Stimulated activated CD4-positive, alpha-beta T cell treated with anti-CD3 and anti-CD28 coated beads, Interleukin-4, amount 100 ng/mL, for 4 hours (primary cell): ENCODE measurements around the gene THOP1.
"Not testable (repeated sequence)": the region's sequence is repeated elsewhere in the genome, so short reads cannot be mapped to it uniquely, and the experiment has no call there.

ENCODE experiments used
- DNase-seq, 2 experiments: peaks; one replicate each; pipeline ENCODE4 v3.0.0-alpha.2; 2020

Gene THOP1

GRCh38 chr19:2817237-2817829 is 32.0 kb downstream of the THOP1 start:
- not testable (repeated sequence) for DNase-seq

DNA sequence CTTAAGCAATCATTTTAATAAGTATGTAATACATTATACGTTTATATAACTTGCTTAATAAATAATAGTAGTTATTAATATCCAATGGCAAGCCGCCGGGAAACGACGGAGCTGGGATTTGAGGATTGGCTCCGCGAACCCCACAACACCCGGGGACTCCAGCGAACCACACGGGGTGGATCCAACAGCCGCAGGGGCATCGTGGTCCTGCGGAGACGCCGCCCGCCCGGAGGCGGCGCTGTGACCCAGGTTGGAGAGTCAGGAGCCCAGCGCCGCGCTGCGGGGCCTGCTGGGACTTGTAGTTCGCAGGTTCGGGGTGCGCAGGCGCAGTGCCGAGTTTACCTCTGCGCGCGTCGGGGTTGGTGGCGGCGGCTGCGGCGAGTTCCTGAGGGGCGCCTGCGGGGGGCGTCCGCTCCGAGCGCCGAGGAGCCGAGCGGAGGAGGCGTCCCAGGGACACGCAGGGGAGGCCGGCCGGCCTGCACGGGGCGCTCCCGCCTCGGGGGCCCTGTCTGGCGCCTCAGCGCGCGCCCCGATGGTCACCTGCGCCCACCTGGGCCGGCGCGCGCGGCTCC is 34.3 kb downstream of the THOP1 start, which contains the start of gene ZNF554:
Gene ZNF554 (plus strand): TSS at position 329 of the 572 bp plus-strand sequence. CDS start 204 bp downstream, at position 533.
- peak; percentile 96 to 100 for DNase-seq

GRCh38 chr19:2820112-2820702 is 34.9 kb downstream of the THOP1 start:
- no peak for DNase-seq

- DNase-seq, result no peak
These were observed 37.5 kb downstream of the THOP1 start for GRCh38 chr19:2822846-2823245.

GRCh38 chr19:2823646-2824045 is 38.3 kb downstream of the THOP1 start:
- DNase-seq, result no peak

GRCh38 chr19:2824129-2824528 is 38.8 kb downstream of the THOP1 start:
- DNase-seq, result no peak

GRCh38 chr19:2827022-2827421 is 41.7 kb downstream of the THOP1 start:
- no peak for DNase-seq

DNA sequence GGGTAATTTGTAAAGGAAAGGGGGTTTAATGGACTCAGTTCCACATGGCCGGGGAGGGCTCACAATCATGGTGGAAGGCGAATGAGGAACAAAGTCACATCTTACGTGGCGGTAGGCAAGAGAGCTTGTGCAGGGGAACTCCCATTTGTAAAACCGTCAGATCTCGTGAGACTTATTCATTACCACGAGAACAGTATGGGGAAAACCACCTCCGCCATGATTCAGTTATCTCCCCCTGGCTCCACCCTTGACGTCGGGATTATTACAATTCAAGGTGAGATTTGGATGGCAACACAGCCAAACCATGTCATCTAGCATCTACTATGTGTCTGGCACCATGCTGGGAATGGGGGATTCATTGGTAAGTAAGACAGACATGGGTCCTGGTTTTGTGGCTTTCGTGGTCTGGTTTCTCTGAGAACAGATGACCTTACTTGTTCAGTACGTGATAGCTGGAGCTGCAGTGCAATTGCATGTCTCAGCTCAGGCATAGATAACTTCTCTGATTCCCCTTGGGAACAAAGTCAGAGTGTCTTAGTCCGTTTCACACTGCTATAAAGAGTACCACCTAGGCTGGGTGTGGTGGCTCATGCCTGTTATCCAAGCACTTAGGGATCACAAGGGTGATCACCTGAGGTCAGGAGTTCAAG is 42.7 kb downstream of the THOP1 start:
- no peak for DNase-seq

DNA sequence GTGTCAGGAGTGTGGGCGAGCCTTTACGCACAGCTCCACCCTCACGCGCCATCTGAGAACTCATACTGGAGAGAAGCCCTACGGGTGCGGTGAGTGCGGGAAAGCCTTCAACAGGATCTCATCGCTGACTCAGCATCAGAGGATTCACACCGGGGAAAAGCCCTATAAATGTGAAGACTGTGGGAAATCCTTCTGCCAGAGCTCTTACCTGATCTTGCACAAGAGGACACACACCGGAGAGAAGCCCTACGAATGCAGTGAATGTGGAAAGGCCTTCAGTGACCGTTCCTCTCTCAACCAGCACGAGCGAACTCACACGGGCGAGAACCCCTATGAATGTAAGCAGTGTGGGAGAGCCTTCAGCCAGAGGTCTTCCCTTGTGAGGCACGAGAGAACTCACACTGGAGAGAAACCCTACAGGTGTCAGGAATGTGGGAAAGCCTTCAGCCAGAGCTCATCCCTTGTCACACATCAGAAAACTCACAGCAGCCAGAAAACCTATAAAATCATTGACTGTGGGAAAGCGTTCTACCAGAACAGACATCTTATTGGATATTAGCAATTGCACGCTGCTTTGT is 49.1 kb downstream of the THOP1 start:
- DNase-seq, result no peak

DNA sequence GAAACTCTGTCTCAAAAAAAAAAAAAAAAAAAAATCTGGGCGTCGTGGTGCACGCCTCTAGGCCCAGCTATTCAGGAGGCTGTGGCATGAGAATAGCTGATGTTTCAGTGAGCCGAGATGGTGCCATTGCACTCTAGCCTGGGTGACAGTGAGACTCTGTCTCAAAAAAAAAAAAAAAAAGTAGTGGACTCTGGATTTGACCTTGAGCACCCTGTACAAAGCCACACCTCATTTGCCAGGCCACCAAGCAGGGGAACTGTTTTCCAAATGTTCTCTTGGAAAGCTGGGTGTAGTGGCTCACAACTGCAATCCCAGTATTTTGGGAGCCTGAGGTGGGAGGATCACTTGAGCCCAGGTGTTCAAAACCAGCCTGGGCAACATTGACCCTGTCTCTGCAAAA is 52.1 kb downstream of the THOP1 start:
- no peak for DNase-seq

GRCh38 chr19:2840794-2841791 is 55.8 kb downstream of the THOP1 start, which contains the start of gene ZNF555:
Gene ZNF555 (plus strand): TSS chr19:2841475. CDS start chr19:2841573, 98 bp downstream.
- DNase-seq, result peak; percentile 96 to 99

GRCh38 chr19:2841855-2842574 is 56.7 kb downstream of the THOP1 start:
- no peak for DNase-seq

DNA sequence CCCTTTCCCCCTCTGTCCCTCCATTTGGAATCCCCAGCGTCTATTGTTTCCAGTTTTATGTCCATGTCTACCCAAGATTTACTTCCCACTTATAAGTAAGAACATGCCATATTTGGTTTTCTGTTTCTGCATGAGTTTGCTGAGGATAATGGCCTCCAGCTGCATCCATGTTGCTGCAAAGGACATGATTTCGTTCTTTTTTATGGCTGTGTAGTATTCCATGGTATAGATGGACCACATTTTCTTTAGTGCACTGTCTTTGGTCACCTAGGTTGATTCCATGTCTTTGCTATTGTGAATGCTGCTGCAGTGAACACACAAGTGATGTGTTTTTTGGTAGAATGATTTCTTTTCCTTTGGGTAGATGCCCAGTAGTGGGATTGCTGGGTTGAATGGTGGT is 59.8 kb downstream of the THOP1 start:
- DNase-seq, result no peak

DNA sequence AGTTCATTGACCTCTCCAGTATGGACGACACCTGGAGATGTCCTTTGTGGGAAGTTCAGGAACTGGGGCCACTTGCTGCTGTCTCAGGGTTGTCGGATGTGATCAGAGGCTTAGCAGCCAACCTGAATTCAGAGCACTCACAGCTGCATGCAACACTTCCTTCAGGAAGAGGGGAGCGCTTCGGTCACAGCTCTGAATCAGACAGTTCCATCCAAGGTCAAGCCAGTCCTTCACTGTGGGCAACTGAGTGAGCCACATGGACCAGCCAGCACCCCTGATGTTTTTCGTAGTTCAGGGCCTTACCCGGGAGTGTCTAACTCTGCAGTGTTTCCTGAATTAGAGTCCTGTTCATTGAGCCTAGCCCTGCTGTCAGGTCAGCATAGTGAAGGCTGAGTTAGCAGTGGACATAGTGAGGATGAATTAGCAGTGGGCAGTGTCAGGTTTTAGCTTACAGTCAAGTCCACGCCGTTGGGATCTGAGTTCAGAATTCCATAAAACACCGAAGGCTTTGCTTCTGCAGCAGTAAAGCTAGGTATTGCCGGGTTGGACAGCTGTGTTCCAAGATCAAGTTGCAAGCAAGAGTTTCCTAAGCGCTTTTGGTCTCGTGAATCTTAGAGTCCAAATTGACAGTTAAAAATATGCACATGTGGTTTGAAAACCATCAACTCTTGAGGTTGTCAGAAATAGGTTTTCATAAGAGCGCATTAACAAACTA is 61.0 kb downstream of the THOP1 start:
- DNase-seq, result no peak

- no peak for DNase-seq
These were observed 62.2 kb downstream of the THOP1 start for GRCh38 chr19:2847507-2847906.

GRCh38 chr19:2848616-2849015 is 63.3 kb downstream of the THOP1 start:
- DNase-seq, result no peak

GRCh38 chr19:2850256-2850925 is 65.1 kb downstream of the THOP1 start:
- DNase-seq, result no peak

- no peak for DNase-seq
These were observed 67.3 kb downstream of the THOP1 start for GRCh38 chr19:2852598-2852997.

- no peak for DNase-seq
These were observed 67.8 kb downstream of the THOP1 start for GRCh38 chr19:2853015-2853606.

GRCh38 chr19:2854849-2855248 is 69.5 kb downstream of the THOP1 start:
- no peak for DNase-seq
